Neural crest cell (in vitro differentiated cells): ENCODE measurements around the gene USP51. TPM values are rescaled to one million over a fixed set of nuclear protein-coding genes. Genes with fewer than 3 reads are reported as not detected.
"Not testable (repeated sequence)": the region's sequence is repeated elsewhere in the genome, so short reads cannot be mapped to it uniquely, and the experiment has no call there.

Experiments used
- DNase-seq: peaks from one replicate; pipeline ENCODE4 v3.0.0; 2021; ENCODE audit warnings: low read depth, mixed read lengths, low spot score
- H3K27ac Mint-ChIP-seq: one replicate; pipeline ENCODE4 v1.8.0; 2021; ENCODE audit warnings: mild to moderate bottlenecking, mixed read lengths; ENCODE audit not compliant: unreplicated experiment
- H3K27me3 Mint-ChIP-seq: 2 replicates; pipeline ENCODE4 v1.8.0; 2021; ENCODE audit warnings: low read depth, mild to moderate bottlenecking, mixed read lengths
- H3K36me3 Mint-ChIP-seq: 2 replicates; pipeline ENCODE4 v1.8.0; 2021; ENCODE audit warnings: low read depth, mild to moderate bottlenecking, mixed read lengths
- H3K4me1 Mint-ChIP-seq: 2 replicates; pipeline ENCODE4 v1.8.0; 2021; ENCODE audit warnings: mixed read lengths
- H3K4me3 Mint-ChIP-seq: one replicate; pipeline ENCODE4 v1.8.0; 2021; ENCODE audit warnings: mild to moderate bottlenecking, mixed read lengths
- H3K9me3 Mint-ChIP-seq: 2 replicates; pipeline ENCODE4 v1.8.0; 2021; ENCODE audit warnings: mixed read lengths
- total RNA-seq: library from RNA; stranded (reverse); gene quantifications from 2 replicates; pipeline ENCODE4 v1.2.1, GENCODE V29; 2021
- TF ChIP-seq, protein P1 (sequence below): fragments of 200-600 bp; sonication (generic); conservative IDR thresholded peaks from 2 replicates; pipeline ENCODE4 v1.5.0; 2021; ENCODE audit warnings: antibody characterized with exemption, mild to moderate bottlenecking

The USP51 gene
- total RNA-seq, 1 donor from 2014 or later: 9.9 TPM

DNA sequence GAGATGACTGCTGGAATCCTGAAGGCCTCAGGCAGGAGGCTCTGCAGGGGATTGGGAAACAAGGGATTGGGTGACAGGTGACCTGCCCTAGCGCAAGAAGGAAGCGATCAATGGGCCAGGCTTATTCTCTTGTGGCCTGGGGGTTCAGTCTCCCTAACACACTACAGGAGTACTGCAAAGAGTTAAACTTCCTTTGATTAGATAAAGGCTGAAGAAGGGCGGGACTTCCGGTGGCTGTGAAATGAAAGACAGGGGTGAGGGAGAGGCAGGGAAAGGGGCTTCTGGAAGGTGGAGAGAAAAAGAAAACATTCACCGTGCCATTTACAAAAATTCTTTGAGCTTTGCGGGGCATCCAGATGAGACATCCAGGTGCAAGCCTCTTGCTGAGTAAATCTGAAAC is 33.9 kb downstream of the USP51 start:
- not testable (repeated sequence) for H3K9me3 Mint-ChIP-seq, H3K27me3 Mint-ChIP-seq, DNase-seq

GRCh38 chrX:55452833-55453124 is 36.9 kb downstream of the USP51 start:
- H3K9me3 Mint-ChIP-seq: no peaks in the 10 kb centered on the region
- H3K4me3 Mint-ChIP-seq: peak overlapping the region; percentile 95
- H3K27me3 Mint-ChIP-seq: peaks cover 11% of the 10 kb centered on the region
- H3K4me1 Mint-ChIP-seq: peaks cover 17% of the 10 kb centered on the region
- TF ChIP-seq, protein P1, sequence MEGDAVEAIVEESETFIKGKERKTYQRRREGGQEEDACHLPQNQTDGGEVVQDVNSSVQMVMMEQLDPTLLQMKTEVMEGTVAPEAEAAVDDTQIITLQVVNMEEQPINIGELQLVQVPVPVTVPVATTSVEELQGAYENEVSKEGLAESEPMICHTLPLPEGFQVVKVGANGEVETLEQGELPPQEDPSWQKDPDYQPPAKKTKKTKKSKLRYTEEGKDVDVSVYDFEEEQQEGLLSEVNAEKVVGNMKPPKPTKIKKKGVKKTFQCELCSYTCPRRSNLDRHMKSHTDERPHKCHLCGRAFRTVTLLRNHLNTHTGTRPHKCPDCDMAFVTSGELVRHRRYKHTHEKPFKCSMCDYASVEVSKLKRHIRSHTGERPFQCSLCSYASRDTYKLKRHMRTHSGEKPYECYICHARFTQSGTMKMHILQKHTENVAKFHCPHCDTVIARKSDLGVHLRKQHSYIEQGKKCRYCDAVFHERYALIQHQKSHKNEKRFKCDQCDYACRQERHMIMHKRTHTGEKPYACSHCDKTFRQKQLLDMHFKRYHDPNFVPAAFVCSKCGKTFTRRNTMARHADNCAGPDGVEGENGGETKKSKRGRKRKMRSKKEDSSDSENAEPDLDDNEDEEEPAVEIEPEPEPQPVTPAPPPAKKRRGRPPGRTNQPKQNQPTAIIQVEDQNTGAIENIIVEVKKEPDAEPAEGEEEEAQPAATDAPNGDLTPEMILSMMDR: no peak
- H3K27ac Mint-ChIP-seq: peak overlapping the region; percentile 86
- DNase-seq: no peak
- H3K36me3 Mint-ChIP-seq: no peaks in the 10 kb centered on the region

More for the DNA sequence above, 33.9 kb downstream of the USP51 start:
- H3K4me1 Mint-ChIP-seq: peaks cover 17% of the 10 kb centered on the region
- H3K27ac Mint-ChIP-seq, H3K36me3 Mint-ChIP-seq, H3K4me3 Mint-ChIP-seq: not testable (repeated sequence)

DNA sequence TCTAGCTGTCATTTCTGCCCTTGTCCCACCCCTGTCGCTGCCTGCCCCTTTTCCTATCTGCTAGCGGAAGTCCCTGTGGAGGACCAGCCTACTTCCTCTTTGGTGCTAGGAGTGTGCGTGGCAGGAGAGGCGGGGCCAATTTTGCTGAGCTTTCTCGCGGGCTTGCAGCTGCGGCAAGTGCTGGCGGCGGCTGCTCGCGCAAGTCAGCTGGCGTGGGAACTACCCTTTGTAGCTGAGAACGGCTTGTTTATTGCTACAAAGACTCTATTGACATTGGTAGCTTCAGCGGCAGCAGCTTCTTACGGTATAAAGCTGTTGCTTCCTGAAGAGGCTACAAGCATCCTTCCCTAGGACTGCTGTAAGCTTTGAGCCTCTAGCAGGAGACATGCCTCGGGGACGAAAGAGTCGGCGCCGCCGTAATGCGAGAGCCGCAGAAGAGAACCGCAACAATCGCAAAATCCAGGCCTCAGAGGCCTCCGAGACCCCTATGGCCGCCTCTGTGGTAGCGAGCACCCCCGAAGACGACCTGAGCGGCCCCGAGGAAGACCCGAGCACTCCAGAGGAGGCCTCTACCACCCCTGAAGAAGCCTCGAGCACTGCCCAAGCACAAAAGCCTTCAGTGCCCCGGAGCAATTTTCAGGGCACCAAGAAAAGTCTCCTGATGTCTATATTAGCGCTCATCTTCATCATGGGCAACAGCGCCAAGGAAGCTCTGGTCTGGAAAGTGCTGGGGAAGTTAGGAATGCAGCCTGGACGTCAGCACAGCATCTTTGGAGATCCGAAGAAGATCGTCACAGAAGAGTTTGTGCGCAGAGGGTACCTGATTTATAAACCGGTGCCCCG is 37.4 kb downstream of the USP51 start, which contains the start of gene MAGEH1:
MAGEH1 (plus strand) TSS at position 138 of the 843 bp plus-strand sequence; CDS start at position 386, 248 bp downstream.
- DNase-seq: peak; percentile 46
- Mint-ChIP-seq H3K4me3 (peak within 1 kb of the TSS; percentile 95), H3K27ac (peak within 1 kb of the TSS; percentile 86), H3K4me1 (peaks cover 17% of the 10 kb centered on the region), H3K36me3 (no peaks in the 10 kb centered on the region), H3K9me3 (peaks cover 2% of the 10 kb centered on the region), H3K27me3 (peaks cover 15% of the 10 kb centered on the region)
- TF ChIP-seq, protein P1: no peak

DNA sequence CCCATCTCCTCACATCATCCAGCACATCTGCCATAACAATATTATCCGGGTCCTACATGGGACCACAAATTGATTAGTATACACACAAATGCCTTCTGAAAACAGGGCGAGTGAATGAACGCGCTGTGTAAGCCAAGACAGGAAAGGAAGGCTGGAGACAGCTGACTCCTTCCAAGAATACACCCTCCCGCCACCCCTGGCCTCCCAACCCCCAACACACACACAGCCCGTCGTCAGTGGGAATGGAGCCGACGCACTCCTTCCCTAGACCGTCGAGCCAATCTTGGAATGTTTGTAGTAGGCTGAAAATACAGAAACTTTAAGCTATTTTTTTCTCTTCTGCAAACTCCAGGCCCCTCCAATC is 38.0 kb downstream of the USP51 start:
- H3K36me3 Mint-ChIP-seq: no peaks in the 10 kb centered on the region
- DNase-seq: no peak
- TF ChIP-seq, protein P1: no peak
- no peak overlapping the region for H3K27ac Mint-ChIP-seq
- H3K4me1 Mint-ChIP-seq: peaks cover 17% of the 10 kb centered on the region
- H3K4me3 Mint-ChIP-seq: peak overlapping the region; percentile 95
- H3K27me3 Mint-ChIP-seq: peaks cover 20% of the 10 kb centered on the region
- peaks cover 2% of the 10 kb centered on the region for H3K9me3 Mint-ChIP-seq

GRCh38 chrX:55451141-55451540 is 38.5 kb downstream of the USP51 start:
- no peak for DNase-seq
- H3K9me3 Mint-ChIP-seq: peaks cover 2% of the 10 kb centered on the region

GRCh38 chrX:55450259-55450658 is 39.4 kb downstream of the USP51 start:
- Mint-ChIP-seq H3K4me1 (peaks cover 17% of the 10 kb centered on the region), H3K36me3 (no peaks in the 10 kb centered on the region), H3K27ac (no peak overlapping the region), H3K27me3 (peaks cover 33% of the 10 kb centered on the region), H3K9me3 (peaks cover 2% of the 10 kb centered on the region), H3K4me3 (peak overlapping the region; percentile 71)
- DNase-seq: no peak
- TF ChIP-seq, protein P1: peak; percentile 26

More at GRCh38 chrX:55451141-55451540, 38.5 kb downstream of the USP51 start:
- TF ChIP-seq, protein P1: no peak
- H3K4me3 Mint-ChIP-seq: peak overlapping the region; percentile 95
- H3K4me1 Mint-ChIP-seq: peaks cover 17% of the 10 kb centered on the region
- H3K36me3 Mint-ChIP-seq: no peaks in the 10 kb centered on the region
- H3K27me3 Mint-ChIP-seq: peaks cover 24% of the 10 kb centered on the region
- H3K27ac Mint-ChIP-seq: no peak overlapping the region

- H3K4me3 Mint-ChIP-seq, H3K27ac Mint-ChIP-seq, H3K4me1 Mint-ChIP-seq, DNase-seq, H3K36me3 Mint-ChIP-seq: not testable (repeated sequence)
- H3K9me3 Mint-ChIP-seq: peaks cover 18% of the 10 kb centered on the region
- peaks cover 69% of the 10 kb centered on the region for H3K27me3 Mint-ChIP-seq
Measured at GRCh38 chrX:55443468-55443867, 46.2 kb downstream of the USP51 start.
